ENCODE results near the gene NCBP3.

- TF ChIP-seq SPI1 (IDR thresholded peaks at IDR 0.05; ENCODE audit: low read depth, low read length), result no peak
- no peak for TF ChIP-seq POU2F2 (IDR thresholded peaks at IDR 0.05; ENCODE audit: low read depth, low read length)
Observed at GRCh38 chr17:3773966-3774365, 72.1 kb downstream of the NCBP3 start.
